Activated CD8-positive, alpha-beta memory T cell treated with anti-CD3 and anti-CD28 coated beads for 36 hours (primary cell): ENCODE results near the gene FAM118A. TPM values are rescaled to one million over a fixed set of nuclear protein-coding genes. Genes with fewer than 3 reads are reported as not detected.
"Not testable (repeated sequence)": the region's sequence is repeated elsewhere in the genome, so short reads cannot be mapped to it uniquely, and the experiment has no call there.

ENCODE experiments used
- CTCF ChIA-PET: fragments of 350-600 bp; sonication (Branson Sonifier 250); formaldehyde crosslinking; loops from one replicate; lab custom pipeline; 2021; ENCODE audit warnings: antibody characterized with exemption; lab: Charles Lee
- POLR2A ChIA-PET: fragments of 350-600 bp; sonication (Branson Sonifier 250); formaldehyde crosslinking; loops from one replicate; lab custom pipeline; 2021; ENCODE audit warnings: antibody characterized with exemption; lab: Charles Lee
- total RNA-seq, 2 experiments: library from RNA; stranded (reverse); gene quantifications; one replicate each; pipeline ENCODE4 v1.2.3, GENCODE V29; 2021

The FAM118A gene
- total RNA-seq, 2 experiments from 2014 or later: 27.7 to 28.0 TPM

GRCh38 chr22:45277720-45278119, 32.0 kb upstream of the FAM118A start:
- CTCF ChIA-PET, POLR2A ChIA-PET: not testable (repeated sequence)

GRCh38 chr22:45278125-45278524, 31.6 kb upstream of the FAM118A start:
- POLR2A ChIA-PET: no interaction called here
- CTCF ChIA-PET: no interaction called here

GRCh38 chr22:45280587-45280980, 29.1 kb upstream of the FAM118A start:
- ChIA-PET CTCF (interaction anchor here (0.6 kb wide), 1 partner anchor 1953 kb away, joined by 3 read pairs; no protein-coding TSS in a partner anchor), POLR2A (interaction anchor here (0.7 kb wide), 1 partner anchor 1008 kb away, joined by 3 read pairs; no protein-coding TSS in a partner anchor)

GRCh38 chr22:45281010-45281409, 28.7 kb upstream of the FAM118A start:
- ChIA-PET CTCF (no interaction called here), POLR2A (interaction anchor here (0.7 kb wide), 1 partner anchor 1008 kb away, joined by 3 read pairs; no protein-coding TSS in a partner anchor)

GRCh38 chr22:45284705-45285262, 24.9 kb upstream of the FAM118A start, which contains the start of gene UPK3A:
TSS of gene UPK3A (plus strand) at chr22:45284949. CDS start at chr22:45285014, 65 bp downstream.
- ChIA-PET CTCF (no interaction called here), POLR2A (no interaction called here)

GRCh38 chr22:45285263-45286058, 24.3 kb upstream of the FAM118A start:
- ChIA-PET CTCF (no interaction called here), POLR2A (no interaction called here)

- ChIA-PET POLR2A (no interaction called here), CTCF (interaction anchor here (1.2 kb wide), 1 partner anchor 15 kb away, joined by 4 read pairs; no protein-coding TSS in a partner anchor)
These were observed 22.7 kb upstream of the FAM118A start for GRCh38 chr22:45286854-45287551.

GRCh38 chr22:45290410-45290936, 19.3 kb upstream of the FAM118A start:
- ChIA-PET CTCF (no interaction called here), POLR2A (no interaction called here)

- CTCF ChIA-PET: no interaction called here
- POLR2A ChIA-PET: no interaction called here
These were observed 18.4 kb upstream of the FAM118A start for GRCh38 chr22:45291061-45291930.

- CTCF ChIA-PET: no interaction called here
- POLR2A ChIA-PET: no interaction called here
These were observed 17.8 kb upstream of the FAM118A start for GRCh38 chr22:45291931-45292290.

- CTCF ChIA-PET: interaction anchor here (0.6 kb wide), 1 partner anchor 25 kb away, joined by 5 read pairs; no protein-coding TSS in a partner anchor
- POLR2A ChIA-PET: no interaction called here
These were observed 16.8 kb upstream of the FAM118A start for GRCh38 chr22:45292731-45293442.

GRCh38 chr22:45294030-45294429, 15.7 kb upstream of the FAM118A start:
- ChIA-PET POLR2A (no interaction called here), CTCF (no interaction called here)

- POLR2A ChIA-PET, CTCF ChIA-PET: not testable (repeated sequence)
These were observed 14.7 kb upstream of the FAM118A start for GRCh38 chr22:45295004-45295403.

GRCh38 chr22:45295492-45295891, 14.2 kb upstream of the FAM118A start:
- CTCF ChIA-PET: no interaction called here
- POLR2A ChIA-PET: no interaction called here

- ChIA-PET POLR2A (no interaction called here), CTCF (no interaction called here)
These were observed 13.0 kb upstream of the FAM118A start for GRCh38 chr22:45296628-45297297.

- CTCF ChIA-PET: no interaction called here
- POLR2A ChIA-PET: no interaction called here
These were observed 10.7 kb upstream of the FAM118A start for GRCh38 chr22:45298934-45299505.

GRCh38 chr22:45302751-45303150, 7.0 kb upstream of the FAM118A start:
- POLR2A ChIA-PET: no interaction called here
- CTCF ChIA-PET: no interaction called here

GRCh38 chr22:45303181-45303580, 6.6 kb upstream of the FAM118A start:
- CTCF ChIA-PET: no interaction called here

More at GRCh38 chr22:45303181-45303580, 6.6 kb upstream of the FAM118A start:
- POLR2A ChIA-PET: no interaction called here
